Choroid plexus epithelial cell (primary cell): ENCODE measurements around the gene STOML3.

Source experiments
- DNase-seq: peaks from one replicate; pipeline ENCODE4 v3.0.0-alpha.2; 2010; ENCODE audit warnings: low read depth
- H3K4me3 ChIP-seq: 2 replicates; pipeline ENCODE4 v1.5.1; 2011; ENCODE audit warnings: low read depth, mild to moderate bottlenecking, control low read depth, low read length, moderate library complexity
- TF ChIP-seq, protein P1 (sequence below): conservative IDR thresholded peaks from 2 replicates; pipeline ENCODE4 v1.5.1; 2011; ENCODE audit warnings: low read depth, mild to moderate bottlenecking, control low read depth, inconsistent platforms, low read length, moderate library complexity

STOML3 gene

DNA sequence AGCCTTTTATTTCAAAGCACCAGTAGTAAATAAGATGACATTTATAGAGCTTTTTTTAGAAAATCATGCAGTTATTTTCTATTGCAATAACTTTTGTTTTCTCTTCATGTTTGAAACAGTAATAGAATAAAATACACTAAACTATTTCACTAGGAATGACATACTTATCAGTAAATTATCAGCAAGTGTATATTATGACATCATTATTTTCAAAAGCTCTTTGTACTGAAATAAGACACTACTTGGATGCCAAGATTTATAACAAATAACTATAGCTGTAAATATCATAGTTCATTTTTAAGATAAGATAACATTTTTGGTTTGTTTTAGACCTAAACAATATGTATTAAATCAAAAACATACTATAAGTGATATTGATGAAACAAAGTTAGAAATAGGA, 56.8 kb downstream of the STOML3 start:
- TF ChIP-seq, protein P1, sequence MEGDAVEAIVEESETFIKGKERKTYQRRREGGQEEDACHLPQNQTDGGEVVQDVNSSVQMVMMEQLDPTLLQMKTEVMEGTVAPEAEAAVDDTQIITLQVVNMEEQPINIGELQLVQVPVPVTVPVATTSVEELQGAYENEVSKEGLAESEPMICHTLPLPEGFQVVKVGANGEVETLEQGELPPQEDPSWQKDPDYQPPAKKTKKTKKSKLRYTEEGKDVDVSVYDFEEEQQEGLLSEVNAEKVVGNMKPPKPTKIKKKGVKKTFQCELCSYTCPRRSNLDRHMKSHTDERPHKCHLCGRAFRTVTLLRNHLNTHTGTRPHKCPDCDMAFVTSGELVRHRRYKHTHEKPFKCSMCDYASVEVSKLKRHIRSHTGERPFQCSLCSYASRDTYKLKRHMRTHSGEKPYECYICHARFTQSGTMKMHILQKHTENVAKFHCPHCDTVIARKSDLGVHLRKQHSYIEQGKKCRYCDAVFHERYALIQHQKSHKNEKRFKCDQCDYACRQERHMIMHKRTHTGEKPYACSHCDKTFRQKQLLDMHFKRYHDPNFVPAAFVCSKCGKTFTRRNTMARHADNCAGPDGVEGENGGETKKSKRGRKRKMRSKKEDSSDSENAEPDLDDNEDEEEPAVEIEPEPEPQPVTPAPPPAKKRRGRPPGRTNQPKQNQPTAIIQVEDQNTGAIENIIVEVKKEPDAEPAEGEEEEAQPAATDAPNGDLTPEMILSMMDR, result no peak
- no peak for DNase-seq
- H3K4me3 ChIP-seq, result no peak overlapping the region

DNA sequence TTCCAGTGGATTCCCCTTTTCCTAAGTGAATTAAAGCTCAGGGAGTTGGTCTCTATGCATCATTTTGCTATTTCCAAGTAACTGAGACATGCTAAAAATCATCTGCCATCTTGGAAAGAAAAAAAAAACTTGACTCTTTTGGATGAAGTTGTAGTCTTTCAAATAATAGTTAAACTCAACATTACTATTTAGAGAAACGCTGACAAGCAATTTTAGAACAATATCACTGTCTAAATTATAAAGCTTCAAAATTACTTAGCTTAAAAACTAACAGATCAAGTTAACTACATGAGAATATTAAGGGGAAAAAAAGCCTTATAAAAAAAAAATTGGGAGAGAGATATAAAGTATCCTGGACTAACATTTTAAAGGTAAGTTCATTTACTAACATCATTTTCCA, 68.5 kb downstream of the STOML3 start:
- no peak for DNase-seq
- H3K4me3 ChIP-seq, result no peak overlapping the region
- TF ChIP-seq, protein P1, result no peak

DNA sequence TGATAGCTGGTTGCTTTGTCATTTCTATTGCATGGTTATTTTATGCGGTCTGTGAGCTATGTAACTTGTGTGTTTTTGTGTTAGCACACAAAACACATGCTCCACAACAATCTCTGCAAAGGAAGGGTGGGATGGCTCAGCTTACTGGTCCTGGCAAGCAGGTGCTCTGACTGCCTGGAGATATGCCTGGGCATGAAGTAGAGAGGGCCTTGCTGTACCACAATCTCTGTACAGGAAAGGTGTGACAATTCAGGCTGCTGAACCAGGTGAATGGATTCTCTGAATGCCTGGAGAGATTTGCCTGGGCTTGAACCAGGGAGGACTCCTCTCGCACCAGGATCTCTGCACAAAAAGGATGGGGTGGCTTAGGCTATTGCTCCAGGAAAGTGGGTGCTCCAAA, 69.5 kb downstream of the STOML3 start:
- no peak overlapping the region for H3K4me3 ChIP-seq
- TF ChIP-seq, protein P1, result no peak
- no peak for DNase-seq
